Left hindlimb (tissue), 1 donor: ENCODE measurements around the gene EPHB4.
A peak's percentile ranks its signal among the peaks of the same experiment; 100 is the strongest.

Experiments
- DNase-seq: peaks from one replicate; pipeline ENCODE4 v3.0.0-alpha.2; 2018

Gene EPHB4

GRCh38 chr7:100854146-100854895, 27.0 kb upstream of the EPHB4 start:
- DNase-seq, result no peak

GRCh38 chr7:100852048-100852872, 24.9 kb upstream of the EPHB4 start, which contains the start of gene SLC12A9:
Gene SLC12A9, plus strand, starts transcription at chr7:100852713. Its CDS starts 1,485 bp downstream, at chr7:100854198.
- peak; percentile 94 for DNase-seq

- peak; percentile 6 for DNase-seq
Observed at GRCh38 chr7:100847360-100847759, 20.0 kb upstream of the EPHB4 start.

- peak; percentile 7 for DNase-seq
Observed at GRCh38 chr7:100840470-100841100, 13.3 kb upstream of the EPHB4 start.

GRCh38 chr7:100839361-100839760, 12.0 kb upstream of the EPHB4 start:
- DNase-seq, result peak; percentile 19

GRCh38 chr7:100837099-100837836, 9.9 kb upstream of the EPHB4 start:
- DNase-seq, result peak; percentile 96

GRCh38 chr7:100836812-100837098, 9.4 kb upstream of the EPHB4 start:
- DNase-seq, result no peak

- DNase-seq, result peak; percentile 74
Observed at GRCh38 chr7:100835903-100836811, 8.8 kb upstream of the EPHB4 start.

GRCh38 chr7:100832281-100832633, 4.9 kb upstream of the EPHB4 start:
- DNase-seq, result no peak

- no peak for DNase-seq
Observed at GRCh38 chr7:100830396-100830795, 3.1 kb upstream of the EPHB4 start.

- peak; percentile 58 for DNase-seq
Observed at GRCh38 chr7:100829150-100829716, 1.9 kb upstream of the EPHB4 start.

- peak; percentile 65 for DNase-seq
Observed at GRCh38 chr7:100826514-100827329, 601 bp downstream of the EPHB4 start.

- peak; percentile 52 for DNase-seq
Observed at GRCh38 chr7:100825751-100826513, 1.4 kb downstream of the EPHB4 start.

GRCh38 chr7:100825215-100825671, 2.1 kb downstream of the EPHB4 start:
- DNase-seq, result peak; percentile 33

- DNase-seq, result peak; percentile 34
Observed at GRCh38 chr7:100824499-100825214, 2.7 kb downstream of the EPHB4 start.

- peak; percentile 21 for DNase-seq
Observed at GRCh38 chr7:100823534-100823933, 3.8 kb downstream of the EPHB4 start.

GRCh38 chr7:100823140-100823525, 4.2 kb downstream of the EPHB4 start:
- peak; percentile 23 for DNase-seq

- DNase-seq, result no peak
Observed at GRCh38 chr7:100822236-100823139, 4.8 kb downstream of the EPHB4 start.
